Measurements from ENCODE around the gene PGM2.

DNA sequence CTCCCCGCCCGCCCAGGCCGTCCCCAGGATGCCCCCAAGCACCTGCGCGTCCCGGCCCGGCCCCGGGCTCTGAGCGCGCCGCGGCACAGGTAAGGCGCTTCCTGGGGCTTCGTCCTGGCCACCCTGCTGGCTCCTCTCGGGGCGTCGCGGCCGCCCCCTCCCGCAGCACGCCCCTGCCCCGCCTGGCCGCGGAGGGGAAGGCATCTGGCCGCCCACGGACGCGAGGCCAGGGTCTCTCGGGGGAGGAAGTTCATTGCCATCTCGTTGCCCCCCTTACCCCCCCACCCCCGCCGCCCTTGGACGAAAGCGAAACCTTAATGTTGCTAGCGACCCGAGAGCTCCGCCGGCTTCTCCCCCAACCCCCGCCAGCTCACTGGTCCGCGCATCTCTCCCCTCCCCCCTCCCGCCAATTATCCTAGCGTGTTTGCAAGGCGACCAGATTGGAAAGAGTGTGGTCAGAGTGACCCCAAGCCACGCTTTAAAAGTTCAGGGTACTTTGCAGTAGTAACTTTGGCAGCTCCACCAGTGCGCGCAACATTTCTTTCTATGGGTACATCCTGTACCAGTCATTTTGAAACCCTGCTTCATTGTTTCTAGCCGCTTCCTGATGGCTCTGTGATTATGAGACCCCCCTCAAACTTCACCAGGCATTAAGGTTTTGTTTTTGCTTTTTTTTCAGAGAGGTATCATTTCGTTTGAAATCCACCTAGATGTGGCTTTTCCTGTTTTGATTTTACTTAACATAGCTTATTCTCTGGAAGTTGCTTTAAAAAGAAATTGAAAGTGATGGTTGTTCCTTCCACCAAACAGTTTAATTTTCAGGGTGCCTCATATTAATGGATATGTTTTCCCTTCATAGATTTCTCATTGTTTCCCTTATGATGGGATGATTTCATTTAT, 65.0 kb downstream of the PGM2 start:
- TF ChIP-seq, protein P1, sequence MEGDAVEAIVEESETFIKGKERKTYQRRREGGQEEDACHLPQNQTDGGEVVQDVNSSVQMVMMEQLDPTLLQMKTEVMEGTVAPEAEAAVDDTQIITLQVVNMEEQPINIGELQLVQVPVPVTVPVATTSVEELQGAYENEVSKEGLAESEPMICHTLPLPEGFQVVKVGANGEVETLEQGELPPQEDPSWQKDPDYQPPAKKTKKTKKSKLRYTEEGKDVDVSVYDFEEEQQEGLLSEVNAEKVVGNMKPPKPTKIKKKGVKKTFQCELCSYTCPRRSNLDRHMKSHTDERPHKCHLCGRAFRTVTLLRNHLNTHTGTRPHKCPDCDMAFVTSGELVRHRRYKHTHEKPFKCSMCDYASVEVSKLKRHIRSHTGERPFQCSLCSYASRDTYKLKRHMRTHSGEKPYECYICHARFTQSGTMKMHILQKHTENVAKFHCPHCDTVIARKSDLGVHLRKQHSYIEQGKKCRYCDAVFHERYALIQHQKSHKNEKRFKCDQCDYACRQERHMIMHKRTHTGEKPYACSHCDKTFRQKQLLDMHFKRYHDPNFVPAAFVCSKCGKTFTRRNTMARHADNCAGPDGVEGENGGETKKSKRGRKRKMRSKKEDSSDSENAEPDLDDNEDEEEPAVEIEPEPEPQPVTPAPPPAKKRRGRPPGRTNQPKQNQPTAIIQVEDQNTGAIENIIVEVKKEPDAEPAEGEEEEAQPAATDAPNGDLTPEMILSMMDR (IDR thresholded peaks at IDR 0.05), result no peak
- TF ChIP-seq POLR2AphosphoS5 (IDR thresholded peaks at IDR 0.05) (no peak), POLR2A (IDR thresholded peaks at IDR 0.05) (no peak), EP300 (IDR thresholded peaks at IDR 0.05) (no peak)

All from suprapubic skin (tissue), 4 donors.